HFF-Myc (cell line): Measurements from ENCODE around the gene TAGLN.

Experiments used
- DNase-seq: peaks from one replicate; pipeline ENCODE4 v3.0.0-alpha.2; 2011; ENCODE audit warnings: low read depth; ENCODE audit errors: extremely low read depth
- H3K4me3 ChIP-seq: replicated peaks from 2 replicates; pipeline ENCODE4 v1.5.1; 2011; ENCODE audit warnings: low read depth, mild to moderate bottlenecking, control low read depth, low read length
- CTCF ChIP-seq: IDR thresholded peaks from 2 replicates; pipeline ENCODE4 v1.5.1; 2012; ENCODE audit warnings: mild to moderate bottlenecking, low read depth, low read length, control low read depth; ENCODE audit errors: missing control alignments

The TAGLN gene

GRCh38 chr11:117230286-117230961 lies 31.3 kb downstream of the TAGLN start:
- no peak for TF ChIP-seq CTCF
- no peak for DNase-seq
- H3K4me3 ChIP-seq: peak overlapping the region; percentile 94

GRCh38 chr11:117230999-117231841 lies 32.0 kb downstream of the TAGLN start:
- no peak for TF ChIP-seq CTCF
- no peak for DNase-seq

GRCh38 chr11:117231842-117232091 lies 32.6 kb downstream of the TAGLN start, which contains the start of gene PCSK7:
TSS of gene PCSK7 (minus strand) at chr11:117232073. CDS start at chr11:117229844, 2,229 bp downstream.
- no peak for TF ChIP-seq CTCF
- peak within 1 kb of the TSS; percentile 94 for H3K4me3 ChIP-seq
- no peak for DNase-seq

More at GRCh38 chr11:117230999-117231841, 32.0 kb downstream of the TAGLN start:
- H3K4me3 ChIP-seq: peak overlapping the region; percentile 94

- peak; percentile 73 for TF ChIP-seq CTCF
- peak within 1 kb of the TSS; percentile 94 for H3K4me3 ChIP-seq
- peak; percentile 12 for DNase-seq
These were observed 33.1 kb downstream of the TAGLN start, which contains the start of gene RNF214 for GRCh38 chr11:117232092-117232878. TSS of gene RNF214 (plus strand) at chr11:117232671. CDS start at chr11:117234273, 1,602 bp downstream.

GRCh38 chr11:117232911-117233409 lies 33.8 kb downstream of the TAGLN start:
- H3K4me3 ChIP-seq: peak overlapping the region; percentile 94
- TF ChIP-seq CTCF: no peak
- no peak for DNase-seq

- no peak overlapping the region for H3K4me3 ChIP-seq
- DNase-seq: no peak
- no peak for TF ChIP-seq CTCF
These were observed 39.1 kb downstream of the TAGLN start for GRCh38 chr11:117238221-117238620.
